Right lobe of liver (tissue), 6 donors: Measurements from ENCODE around the gene MT1H. TPM values are rescaled to one million over a fixed set of nuclear protein-coding genes. Genes with fewer than 3 reads are reported as not detected.
"Not testable (repeated sequence)": the region's sequence is repeated elsewhere in the genome, so short reads cannot be mapped to it uniquely, and the experiment has no call there.

ENCODE experiments used
- ATAC-seq, 4 donors: fragments of 200-7000 bp; cut with Tn5 transposase; one replicate each; pipeline ENCODE4 v1.9.1; 2020; ENCODE audit warnings: mild to moderate bottlenecking in 4 of 4, moderate library complexity in 4 of 4
- DNase-seq, 3 donors: peaks; one replicate each; pipeline ENCODE4 v3.0.0-alpha.2; 2020
- H3K27ac ChIP-seq, 3 donors: fragments of 200-600 bp; one replicate each; pipeline ENCODE4 v1.8.0; 2022
- H3K27me3 ChIP-seq, 2 donors: fragments of 200-600 bp; one replicate each; pipeline ENCODE4 v1.8.0; 2022
- H3K36me3 ChIP-seq, 4 donors: fragments of 200-600 bp; sonication (generic) in 1 of 4; one replicate each; pipeline versions ENCODE4 v1.5.1 to v1.8.0; 2017 to 2022; ENCODE audit warnings: control low read depth in 1 of 4
- H3K4me1 ChIP-seq, 4 donors: fragments of 200-600 bp; sonication (generic) in 1 of 4; one replicate each; pipeline versions ENCODE4 v1.5.1 to v1.8.0; 2017 to 2022; ENCODE audit warnings: control low read depth in 1 of 4
- H3K4me3 ChIP-seq, 3 donors: fragments of 200-600 bp; one replicate each; pipeline ENCODE4 v1.8.0; 2022
- H3K9me3 ChIP-seq, 4 donors: fragments of 200-600 bp; sonication (generic) in 1 of 4; one replicate each; pipeline versions ENCODE4 v1.5.1 to v1.8.0; 2017 to 2022; ENCODE audit warnings: control low read depth in 1 of 4
- CTCF ChIP-seq, 4 donors: fragments of 200-600 bp in 3 of 4; fragments of 450-650 bp in 1 of 4; IDR thresholded peaks; one replicate each; pipeline versions ENCODE4 v1.5.1 to v1.8.0; 2016 to 2022; ENCODE audit warnings: antibody characterized with exemption in 4 of 4, mild to moderate bottlenecking in 2 of 4
- POLR2A ChIP-seq: fragments of 450-650 bp; IDR thresholded peaks from one replicate; pipeline ENCODE4 v1.6.1; 2017; ENCODE audit warnings: antibody characterized with exemption, mild to moderate bottlenecking
- WGBS: methylation state at CpG from one replicate; pipeline ENCODE4 v1.1.6; 2018; ENCODE audit warnings: low coverage, low lambda C conversion rate; ENCODE audit not compliant: insufficient coverage; ENCODE audit errors: missing lambda C conversion rate; 5-methylcytosine and 5-hydroxymethylcytosine counted together
- intact Hi-C, 2 donors: fragments of 100-400 bp; cut with DNase I; formaldehyde crosslinking; loops; one replicate each; pipeline versions ENCODE4 v1.11.2 to v1.14.1; 2022
- total RNA-seq, 6 experiments: library from RNA; depleted of rRNA in 2 of 6; stranded (reverse); fragments of >200 nt in 2 of 6; fragmentation: NEBNext Ultra II Directional in 3 of 6; extraction: Animal tissue kit (Norgen Biotek cat#: 25700) in 3 of 6; gene quantifications; one replicate each; pipeline versions ENCODE4 v1.1.0 to v1.2.4, GENCODE V29; 2016 to 2023
- donor health status: DM: no; HTN: yes; CAD: no.
- donor health status: DM: no; HTN: no; CAD: no.
- donor health status: DM: no; HTN: no; CAD: no.
- donor health status: DM: no; HTN: yes; CAD: no.
- donor health status: DM: no; HTN: yes; CAD: no.

Gene MT1H
- total RNA-seq, 6 experiments from 2014 or later = 0.74 to 1,258 (median 358) TPM; not detected in 1

GRCh38 chr16:56670620-56670934 is 963 bp downstream of the MT1H start:
- WGBS = no CpG with 5 or more reads among the region's 2 CpGs
- TF ChIP-seq CTCF (IDR thresholded peaks at IDR 0.05) (no peak), POLR2A (no peak)
- Histone ChIP-seq H3K4me3 (peak overlapping the region; percentile 18 to 85 (median 73)), H3K36me3 (no peaks in the 10 kb centered on the region), H3K4me1 (peaks cover 0 to 9% (median 0%) of the 10 kb centered on the region in 4 donors), H3K27me3 (no peaks in the 10 kb centered on the region), H3K9me3 (no peaks in the 10 kb centered on the region), H3K27ac (peak overlapping the region in 2 of 3 donors; percentile 69 to 88)
- intact Hi-C loops = no loop called here
- ATAC-seq (no peak), DNase-seq (no peak)

GRCh38 chr16:56671691-56672090 is 2.1 kb downstream of the MT1H start:
- 14% methylated on average over 1 of the region's 2 CpGs for WGBS
- DNase-seq, intact Hi-C loops, H3K4me1 ChIP-seq, H3K9me3 ChIP-seq, H3K36me3 ChIP-seq, H3K27me3 ChIP-seq, ATAC-seq: not testable (repeated sequence)
- Histone ChIP-seq H3K4me3 (peak overlapping the region in 1 of 3 donors; percentile 73), H3K27ac (peak overlapping the region in 1 of 3 donors; percentile 88)

- H3K27ac ChIP-seq = peak overlapping the region in 1 of 3 donors; percentile 88
- H3K9me3 ChIP-seq, DNase-seq, H3K27me3 ChIP-seq, ATAC-seq, intact Hi-C loops, H3K4me1 ChIP-seq, H3K4me3 ChIP-seq, H3K36me3 ChIP-seq: not testable (repeated sequence)
- WGBS = 77% methylated on average over 3 of the region's 3 CpGs
These were observed 2.6 kb downstream of the MT1H start for GRCh38 chr16:56672171-56672570.

GRCh38 chr16:56672761-56673536 is 3.3 kb downstream of the MT1H start:
- intact Hi-C loops = no loop called here
- Histone ChIP-seq H3K4me3 (no peak overlapping the region), H3K9me3 (no peaks in the 10 kb centered on the region), H3K27ac (no peak overlapping the region), H3K36me3 (no peaks in the 10 kb centered on the region), H3K27me3 (no peaks in the 10 kb centered on the region), H3K4me1 (peaks cover 0 to 9% (median 0%) of the 10 kb centered on the region in 4 donors)
- WGBS = 80% methylated on average over 10 of the region's 11 CpGs
- no peak for TF ChIP-seq POLR2A
- ATAC-seq = no peak
- DNase-seq = no peak

- Histone ChIP-seq H3K27me3 (no peaks in the 10 kb centered on the region), H3K36me3 (no peaks in the 10 kb centered on the region), H3K4me1 (peaks cover 0 to 3% (median 0%) of the 10 kb centered on the region in 4 donors), H3K27ac (no peak overlapping the region), H3K9me3 (no peaks in the 10 kb centered on the region), H3K4me3 (no peak overlapping the region)
- no peak for DNase-seq
- ATAC-seq = peak; percentile 28 to 63 (median 44)
- intact Hi-C loops = no loop called here
- TF ChIP-seq POLR2A (no peak), CTCF (IDR thresholded peaks at IDR 0.05) (peak; percentile 66 to 78 (median 72))
- WGBS = 25% methylated on average over 12 of the region's 12 CpGs
These were observed 4.3 kb downstream of the MT1H start for GRCh38 chr16:56673921-56674320.

- H3K36me3 ChIP-seq, H3K4me3 ChIP-seq, H3K27ac ChIP-seq, intact Hi-C loops, H3K4me1 ChIP-seq, ATAC-seq, DNase-seq, H3K27me3 ChIP-seq, H3K9me3 ChIP-seq: not testable (repeated sequence)
- WGBS = 80% methylated on average over 3 of the region's 6 CpGs
These were observed 5.0 kb downstream of the MT1H start for GRCh38 chr16:56674570-56674969.
